ENCODE results near the gene FXYD6.

DNA sequence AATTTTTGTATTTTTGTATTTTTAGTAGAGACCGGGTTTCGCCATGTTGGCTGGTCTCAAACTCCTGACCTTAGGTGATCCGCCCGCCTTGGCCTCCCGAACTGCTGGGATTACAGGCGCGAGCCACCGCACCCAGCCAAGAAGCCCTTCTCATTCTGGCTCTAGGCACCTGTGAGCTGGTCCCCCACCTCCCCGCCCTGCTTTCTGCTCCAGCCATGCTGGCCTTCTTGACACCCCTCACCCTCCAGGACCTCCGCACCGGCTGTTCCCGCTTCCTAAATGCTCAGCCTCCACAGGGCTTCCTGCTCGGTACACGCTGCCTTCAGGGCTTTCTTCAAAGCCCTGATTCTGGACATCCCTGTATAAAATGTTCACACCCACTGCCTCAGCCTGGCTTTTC, 46.4 kb downstream of the FXYD6 start:
- TF ChIP-seq, protein P1, sequence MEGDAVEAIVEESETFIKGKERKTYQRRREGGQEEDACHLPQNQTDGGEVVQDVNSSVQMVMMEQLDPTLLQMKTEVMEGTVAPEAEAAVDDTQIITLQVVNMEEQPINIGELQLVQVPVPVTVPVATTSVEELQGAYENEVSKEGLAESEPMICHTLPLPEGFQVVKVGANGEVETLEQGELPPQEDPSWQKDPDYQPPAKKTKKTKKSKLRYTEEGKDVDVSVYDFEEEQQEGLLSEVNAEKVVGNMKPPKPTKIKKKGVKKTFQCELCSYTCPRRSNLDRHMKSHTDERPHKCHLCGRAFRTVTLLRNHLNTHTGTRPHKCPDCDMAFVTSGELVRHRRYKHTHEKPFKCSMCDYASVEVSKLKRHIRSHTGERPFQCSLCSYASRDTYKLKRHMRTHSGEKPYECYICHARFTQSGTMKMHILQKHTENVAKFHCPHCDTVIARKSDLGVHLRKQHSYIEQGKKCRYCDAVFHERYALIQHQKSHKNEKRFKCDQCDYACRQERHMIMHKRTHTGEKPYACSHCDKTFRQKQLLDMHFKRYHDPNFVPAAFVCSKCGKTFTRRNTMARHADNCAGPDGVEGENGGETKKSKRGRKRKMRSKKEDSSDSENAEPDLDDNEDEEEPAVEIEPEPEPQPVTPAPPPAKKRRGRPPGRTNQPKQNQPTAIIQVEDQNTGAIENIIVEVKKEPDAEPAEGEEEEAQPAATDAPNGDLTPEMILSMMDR (IDR thresholded peaks at IDR 0.05): no peak
- TF ChIP-seq POLR2A (IDR thresholded peaks at IDR 0.05): no peak
